SK-N-SH (cell line): Measurements from ENCODE around the gene OXCT1. TPM values are rescaled to one million over a fixed set of nuclear protein-coding genes. Genes with fewer than 3 reads are reported as not detected.

Experiments used
- CTCF ChIA-PET: fragments of 300-600, 350-600 bp; formaldehyde crosslinking; extraction: SDS; loops from one replicate; lab custom pipeline; 2021; lab: Yijun Ruan, JAX
- POLR2A ChIA-PET: fragments of 350-600 bp; sonication (Branson Sonifier 250); formaldehyde crosslinking; extraction: SDS; loops from one replicate; lab custom pipeline; 2020; ENCODE audit warnings: antibody characterized with exemption, inconsistent platforms; lab: Yijun Ruan, JAX
- DNase-seq: peaks from one replicate; pipeline ENCODE4 v3.0.0; 2012
- H2AFZ ChIP-seq: fragments of 200-600 bp; sonication (generic); 2 replicates; pipeline ENCODE4 v1.8.1; 2016; ENCODE audit warnings: antibody characterized with exemption, mild to moderate bottlenecking, low read depth
- H3F3A ChIP-seq: fragments of 200-600 bp; sonication (generic); replicated peaks from 2 replicates; pipeline ENCODE3; 2016; ENCODE audit warnings: antibody characterized with exemption, mild to moderate bottlenecking; ENCODE audit not compliant: insufficient read depth
- H3K27ac ChIP-seq, 2 experiments: fragments of 200-500 bp in 1 of 2; fragments of 200-600 bp in 1 of 2; sonication (Bioruptor generic) in 1 of 2; sonication (generic), shearing (Covaris generic) in 1 of 2; 2 replicates each; pipeline versions ENCODE4 v1.5.1 to v1.6.1; 2014 to 2016; ENCODE audit warnings: low read depth in 2 of 2, inconsistent platforms in 1 of 2, low read length in 1 of 2, mild to moderate bottlenecking in 1 of 2, mixed read lengths in 1 of 2
- H3K27me3 ChIP-seq: fragments of 200-600 bp; sonication (generic), shearing (Covaris generic); 2 replicates; pipeline ENCODE4 v1.6.1; 2016; ENCODE audit warnings: mixed run types; ENCODE audit not compliant: insufficient read depth
- H3K36me3 ChIP-seq, 2 experiments: fragments of 200-500 bp in 1 of 2; fragments of 200-600 bp in 1 of 2; sonication (Bioruptor generic) in 1 of 2; sonication (generic) in 1 of 2; replicated peaks in 1 of 2; 2 replicates each; pipeline versions ENCODE3 to v1.5.1; 2014 to 2016; ENCODE audit warnings: low read length in 1 of 2, mild to moderate bottlenecking in 1 of 2; ENCODE audit not compliant: insufficient read depth in 2 of 2, control insufficient read depth in 1 of 2
- H3K4me1 ChIP-seq, 2 experiments: fragments of 200-500 bp in 1 of 2; fragments of 200-600 bp in 1 of 2; sonication (Bioruptor generic) in 1 of 2; sonication (generic), shearing (Covaris generic) in 1 of 2; 2 replicates each; pipeline versions ENCODE4 v1.5.1 to v1.6.1; 2014 to 2016; ENCODE audit warnings: low read depth in 1 of 2, low read length in 1 of 2, mixed run types in 1 of 2; ENCODE audit not compliant: insufficient read depth in 2 of 2, control insufficient read depth in 1 of 2
- H3K4me2 ChIP-seq: fragments of 200-600 bp; sonication (generic), shearing (Covaris generic); 2 replicates; pipeline ENCODE4 v1.6.1; 2017; ENCODE audit warnings: mixed run types
- H3K4me3 ChIP-seq, 2 experiments: fragments of 200-500 bp in 1 of 2; fragments of 200-600 bp in 1 of 2; sonication (Bioruptor generic) in 1 of 2; sonication (generic), shearing (Covaris generic) in 1 of 2; 2 replicates each; pipeline versions ENCODE4 v1.5.1 to v1.8.1; 2014 to 2016; ENCODE audit warnings: low read depth in 2 of 2, inconsistent platforms in 1 of 2, low read length in 1 of 2, mild to moderate bottlenecking in 1 of 2, mixed read lengths in 1 of 2, moderate library complexity in 1 of 2
- H3K79me2 ChIP-seq: fragments of 200-600 bp; sonication (generic); 2 replicates; pipeline ENCODE4 v1.8.1; 2017; ENCODE audit warnings: mild to moderate bottlenecking; ENCODE audit not compliant: insufficient read depth
- H3K9ac ChIP-seq: fragments of 200-600 bp; sonication (generic); 2 replicates; pipeline ENCODE4 v1.6.1; 2017; ENCODE audit warnings: mixed run types
- H3K9me2 ChIP-seq: fragments of 200-600 bp; sonication (generic); 2 replicates; pipeline ENCODE4 v1.6.1; 2017; ENCODE audit warnings: mixed run types
- H3K9me3 ChIP-seq: fragments of 200-600 bp; sonication (generic); 2 replicates; pipeline ENCODE4 v1.6.1; 2017; ENCODE audit warnings: mixed run types, mild to moderate bottlenecking, moderate library complexity
- H4K20me1 ChIP-seq: fragments of 200-600 bp; sonication (generic); 2 replicates; pipeline ENCODE4 v1.6.1; 2017; ENCODE audit warnings: mild to moderate bottlenecking, mixed run types; ENCODE audit not compliant: insufficient read depth
- CHD2 ChIP-seq: fragments of 150-350 bp; IDR thresholded peaks from 2 replicates; pipeline ENCODE4 v1.6.1; 2018; ENCODE audit warnings: low read length; ENCODE audit not compliant: partially characterized antibody
- EP300 ChIP-seq, 2 experiments: IDR thresholded peaks; 2 replicates each; pipeline versions ENCODE4 v1.4.0 to v1.6.1; 2012; ENCODE audit warnings: borderline replicate concordance in 1 of 2, low read depth in 1 of 2, low read length in 1 of 2
- GATA2 ChIP-seq: sonication (generic); formaldehyde crosslinking; IDR thresholded peaks from 2 replicates; pipeline ENCODE4 v1.5.0; 2020; ENCODE audit warnings: mild to moderate bottlenecking, missing genetic modification reagents
- JUND ChIP-seq: IDR thresholded peaks from 2 replicates; pipeline ENCODE4 v1.4.0; 2012
- NFIC ChIP-seq: IDR thresholded peaks from 2 replicates; pipeline ENCODE4 v1.4.0; 2012; ENCODE audit warnings: borderline replicate concordance
- NRF1 ChIP-seq: IDR thresholded peaks from 2 replicates; pipeline ENCODE4 v1.6.1; 2012; ENCODE audit warnings: low read depth, mild to moderate bottlenecking, low read length
- RFX5 ChIP-seq: IDR thresholded peaks from 2 replicates; pipeline ENCODE4 v1.6.1; 2012; ENCODE audit warnings: mild to moderate bottlenecking, improper control_type of control experiment, low read length
- SIN3A ChIP-seq: IDR thresholded peaks from 2 replicates; pipeline ENCODE4 v1.6.1; 2012; ENCODE audit warnings: low read depth, mild to moderate bottlenecking, low read length, moderate library complexity, borderline replicate concordance
- TAF1 ChIP-seq: IDR thresholded peaks from 2 replicates; pipeline ENCODE4 v1.6.1; 2012; ENCODE audit warnings: low read depth, mild to moderate bottlenecking, low read length, moderate library complexity, borderline replicate concordance
- WGBS: methylation state at CpG from one replicate; pipeline ENCODE4 v1.1.6; 2017; ENCODE audit warnings: low lambda C conversion rate; 5-methylcytosine and 5-hydroxymethylcytosine counted together
- polyA plus RNA-seq, 3 experiments: library from polyadenylated mRNA; depleted of rRNA; stranded (reverse); fragments of >200 nt; gene quantifications; 2 replicates each; pipeline ENCODE4 v1.2.3, GENCODE V29; 2012
- TF ChIP-seq, protein P1 (sequence below): IDR thresholded peaks from 2 replicates; pipeline ENCODE4; 2012
- TF ChIP-seq, protein P2 (sequence below): fragments of 200-600 bp; sonication (generic); IDR thresholded peaks from 2 replicates; pipeline ENCODE4 v1.6.1; 2017; ENCODE audit warnings: antibody characterized with exemption, mild to moderate bottlenecking, moderate library complexity
- TF ChIP-seq, protein P3 (sequence below): IDR thresholded peaks from 2 replicates; pipeline ENCODE4 v1.4.0; 2012; ENCODE audit warnings: low read depth

OXCT1 gene
- polyA plus RNA-seq, 1 of the 3 experiments (the other 2 are of a cell fraction): 11.7 TPM

DNA sequence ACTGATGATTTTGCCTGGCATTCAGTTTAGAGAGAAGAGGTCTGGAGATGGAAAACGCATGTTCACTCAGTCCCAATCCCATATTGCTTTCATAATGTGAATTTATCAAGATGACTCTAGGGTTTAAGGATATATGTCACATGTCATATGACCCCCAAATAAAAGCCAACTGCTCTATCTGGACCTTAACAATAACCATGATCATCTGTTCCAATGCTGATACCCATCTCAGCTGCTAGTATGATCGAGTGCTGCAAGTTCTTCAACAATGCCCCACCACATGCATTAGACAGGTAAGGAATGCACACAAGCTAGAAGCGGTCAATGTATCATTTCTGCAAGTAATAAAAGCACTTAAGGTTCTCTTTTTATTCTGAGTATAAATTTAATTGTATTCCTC lies 91.8 kb downstream of the OXCT1 start:
- no peak overlapping the region for H3K9ac ChIP-seq
- no peak overlapping the region for H3K27ac ChIP-seq
- H3K9me3 ChIP-seq: no peaks in the 10 kb centered on the region
- ChIA-PET POLR2A (no interaction called here), CTCF (interaction anchor here (0.6 to 1.5 kb wide), 4 partner anchors 9 to 65 kb away, joined by 3 read pairs; no protein-coding TSS in a partner anchor)
- no peaks in the 10 kb centered on the region for H3K79me2 ChIP-seq
- no peak for DNase-seq
- peaks cover 5% of the 10 kb centered on the region for H3F3A ChIP-seq
- no peaks in the 10 kb centered on the region for H3K9me2 ChIP-seq
- TF ChIP-seq, protein P1, sequence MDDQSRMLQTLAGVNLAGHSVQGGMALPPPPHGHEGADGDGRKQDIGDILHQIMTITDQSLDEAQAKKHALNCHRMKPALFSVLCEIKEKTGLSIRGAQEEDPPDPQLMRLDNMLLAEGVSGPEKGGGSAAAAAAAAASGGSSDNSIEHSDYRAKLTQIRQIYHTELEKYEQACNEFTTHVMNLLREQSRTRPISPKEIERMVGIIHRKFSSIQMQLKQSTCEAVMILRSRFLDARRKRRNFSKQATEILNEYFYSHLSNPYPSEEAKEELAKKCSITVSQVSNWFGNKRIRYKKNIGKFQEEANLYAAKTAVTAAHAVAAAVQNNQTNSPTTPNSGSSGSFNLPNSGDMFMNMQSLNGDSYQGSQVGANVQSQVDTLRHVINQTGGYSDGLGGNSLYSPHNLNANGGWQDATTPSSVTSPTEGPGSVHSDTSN: no peak
- peak; percentile 39; the same call in 1 of the 2 replicates for TF ChIP-seq GATA2 (CRISPR knock-in tag)
- TF ChIP-seq EP300 (IDR thresholded peaks at IDR 0.05; ENCODE audit: borderline replicate concordance in 1 of 2, low read depth in 1 of 2, low read length in 1 of 2): 0 out of 4 replicates have a peak, but pooled peaks of 1 of the 2 experiments have one; percentile 17
- H3K27me3 ChIP-seq: no peaks in the 10 kb centered on the region
- H3K4me1 ChIP-seq: no peaks in the 10 kb centered on the region; a peak in 1 of 4 replicates
- H4K20me1 ChIP-seq: no peaks in the 10 kb centered on the region
- 96% methylated on average over 3 of the region's 3 CpGs for WGBS
- no peak overlapping the region for H3K4me3 ChIP-seq
- H2AFZ ChIP-seq: no peak overlapping the region
- H3K36me3 ChIP-seq: no peaks in the 10 kb centered on the region
- no peak overlapping the region for H3K4me2 ChIP-seq

DNA sequence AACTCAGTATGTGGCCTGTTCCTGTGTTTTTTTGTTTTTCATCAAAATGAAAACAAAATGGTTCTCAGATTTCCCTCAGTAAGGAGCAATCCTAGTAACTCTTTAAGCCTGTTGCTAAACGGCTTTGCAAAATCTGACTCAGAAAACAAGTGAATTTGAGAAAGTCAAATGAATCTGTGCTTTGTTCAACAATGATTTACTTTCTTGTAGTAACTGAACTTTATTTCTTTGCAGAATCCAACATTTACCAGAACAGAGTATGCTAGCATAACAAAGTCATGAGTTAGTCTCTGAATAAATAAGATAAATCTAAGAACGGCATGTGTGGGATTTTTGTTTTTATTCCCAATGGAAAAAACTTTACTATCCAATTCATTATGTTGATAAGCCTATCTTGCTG lies 93.8 kb downstream of the OXCT1 start:
- H3K4me3 ChIP-seq: no peak overlapping the region
- 69% methylated on average over 2 of the region's 2 CpGs for WGBS
- no peaks in the 10 kb centered on the region for H3F3A ChIP-seq
- peaks cover 6 to 10% of the 10 kb centered on the region in 2 experiments; a peak in 3 of 4 replicates for H3K4me1 ChIP-seq
- no peak overlapping the region for H3K4me2 ChIP-seq
- H3K9me2 ChIP-seq: no peaks in the 10 kb centered on the region
- H2AFZ ChIP-seq: no peak overlapping the region
- TF ChIP-seq SIN3A: no peak
- TF ChIP-seq, protein P2, sequence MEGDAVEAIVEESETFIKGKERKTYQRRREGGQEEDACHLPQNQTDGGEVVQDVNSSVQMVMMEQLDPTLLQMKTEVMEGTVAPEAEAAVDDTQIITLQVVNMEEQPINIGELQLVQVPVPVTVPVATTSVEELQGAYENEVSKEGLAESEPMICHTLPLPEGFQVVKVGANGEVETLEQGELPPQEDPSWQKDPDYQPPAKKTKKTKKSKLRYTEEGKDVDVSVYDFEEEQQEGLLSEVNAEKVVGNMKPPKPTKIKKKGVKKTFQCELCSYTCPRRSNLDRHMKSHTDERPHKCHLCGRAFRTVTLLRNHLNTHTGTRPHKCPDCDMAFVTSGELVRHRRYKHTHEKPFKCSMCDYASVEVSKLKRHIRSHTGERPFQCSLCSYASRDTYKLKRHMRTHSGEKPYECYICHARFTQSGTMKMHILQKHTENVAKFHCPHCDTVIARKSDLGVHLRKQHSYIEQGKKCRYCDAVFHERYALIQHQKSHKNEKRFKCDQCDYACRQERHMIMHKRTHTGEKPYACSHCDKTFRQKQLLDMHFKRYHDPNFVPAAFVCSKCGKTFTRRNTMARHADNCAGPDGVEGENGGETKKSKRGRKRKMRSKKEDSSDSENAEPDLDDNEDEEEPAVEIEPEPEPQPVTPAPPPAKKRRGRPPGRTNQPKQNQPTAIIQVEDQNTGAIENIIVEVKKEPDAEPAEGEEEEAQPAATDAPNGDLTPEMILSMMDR: no peak
- TF ChIP-seq, all 33 proteins: peak for 0
- CTCF ChIA-PET: interaction anchor here (0.8 to 1.7 kb wide), 2 partner anchors 80 to 506 kb away, joined by 3 to 4 read pairs; no protein-coding TSS in a partner anchor
- H3K79me2 ChIP-seq: no peaks in the 10 kb centered on the region
- H3K36me3 ChIP-seq: no peaks in the 10 kb centered on the region
- H4K20me1 ChIP-seq: no peaks in the 10 kb centered on the region
- POLR2A ChIA-PET: no interaction called here
- H3K9ac ChIP-seq: no peak overlapping the region
- no peak for DNase-seq
- no peaks in the 10 kb centered on the region for H3K9me3 ChIP-seq
- no peak overlapping the region for H3K27ac ChIP-seq
- H3K27me3 ChIP-seq: no peaks in the 10 kb centered on the region

DNA sequence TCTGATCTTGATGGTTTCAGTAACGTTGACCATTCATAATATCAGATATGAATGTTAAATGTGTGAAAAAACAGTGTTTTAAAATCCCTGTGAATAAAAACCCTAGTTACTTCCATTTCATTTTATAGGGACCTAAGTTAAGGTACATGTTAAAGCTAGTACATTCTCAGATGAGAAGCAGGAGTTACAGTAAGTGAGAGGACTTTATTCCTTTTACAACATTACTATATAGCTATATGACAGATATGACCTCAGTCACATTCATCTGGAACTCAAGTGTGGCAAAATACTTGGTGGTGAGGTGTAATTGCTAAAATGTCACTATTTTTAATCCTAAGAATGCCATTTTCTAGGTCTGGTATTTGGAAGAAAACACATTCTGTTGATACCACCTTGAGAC lies 96.4 kb downstream of the OXCT1 start:
- POLR2A ChIA-PET: no interaction called here
- Histone ChIP-seq H3K27ac (no peak overlapping the region), H3K4me1 (peaks cover 6 to 10% of the 10 kb centered on the region in 2 experiments; a peak in 3 of 4 replicates), H3K9me3 (no peaks in the 10 kb centered on the region), H3F3A (no peaks in the 10 kb centered on the region), H3K27me3 (no peaks in the 10 kb centered on the region), H3K4me2 (no peak overlapping the region), H2AFZ (no peak overlapping the region), H3K9ac (no peak overlapping the region), H3K9me2 (no peaks in the 10 kb centered on the region), H3K36me3 (no peaks in the 10 kb centered on the region), H3K79me2 (no peaks in the 10 kb centered on the region), H4K20me1 (no peaks in the 10 kb centered on the region), H3K4me3 (no peak overlapping the region)
- no peak for DNase-seq
- TF ChIP-seq NRF1 (no peak), CHD2 (no peak), NFIC (no peak), TAF1 (no peak), RFX5 (no peak), JUND (no peak)
- TF ChIP-seq, protein P3, sequence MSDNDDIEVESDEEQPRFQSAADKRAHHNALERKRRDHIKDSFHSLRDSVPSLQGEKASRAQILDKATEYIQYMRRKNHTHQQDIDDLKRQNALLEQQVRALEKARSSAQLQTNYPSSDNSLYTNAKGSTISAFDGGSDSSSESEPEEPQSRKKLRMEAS: no peak
- CTCF ChIA-PET: interaction anchor here (1.1 to 1.5 kb wide), 2 partner anchors 78 to 137 kb away, joined by 3 read pairs; no protein-coding TSS in a partner anchor
- WGBS: 85% methylated on average over 1 of the region's 1 CpG
